Measurements from ENCODE around the gene STAT1.

STAT1 gene

GRCh38 chr2:191031256-191031655 lies 17.3 kb upstream of the STAT1 start:
- no peak for DNase-seq (ENCODE audit: low spot score)

- DNase-seq (ENCODE audit: low spot score): peak; percentile 43
Observed at GRCh38 chr2:191030521-191031154, 16.7 kb upstream of the STAT1 start.

- DNase-seq (ENCODE audit: low spot score): no peak
Observed at GRCh38 chr2:191029280-191029950, 15.4 kb upstream of the STAT1 start.

- DNase-seq (ENCODE audit: low spot score): no peak
Observed at GRCh38 chr2:191026377-191026776, 12.4 kb upstream of the STAT1 start.

GRCh38 chr2:191025135-191025534 lies 11.2 kb upstream of the STAT1 start:
- DNase-seq (ENCODE audit: low spot score): no peak

- DNase-seq (ENCODE audit: low spot score): no peak
Observed at GRCh38 chr2:191023235-191023679, 9.3 kb upstream of the STAT1 start.

- peak; percentile 29 for DNase-seq (ENCODE audit: low spot score)
Observed at GRCh38 chr2:191020742-191021381, 6.9 kb upstream of the STAT1 start.

GRCh38 chr2:191020221-191020741 lies 6.3 kb upstream of the STAT1 start:
- DNase-seq (ENCODE audit: low spot score): peak; percentile 96

GRCh38 chr2:191019376-191019775 lies 5.4 kb upstream of the STAT1 start:
- DNase-seq (ENCODE audit: low spot score): no peak

GRCh38 chr2:191018643-191019119 lies 4.7 kb upstream of the STAT1 start:
- no peak for DNase-seq (ENCODE audit: low spot score)

- DNase-seq (ENCODE audit: low spot score): no peak
Observed at GRCh38 chr2:191018048-191018447, 4.1 kb upstream of the STAT1 start.

- DNase-seq (ENCODE audit: low spot score): no peak
Observed at GRCh38 chr2:191015831-191016230, 1.9 kb upstream of the STAT1 start.

GRCh38 chr2:191015239-191015638 lies 1.3 kb upstream of the STAT1 start:
- no peak for DNase-seq (ENCODE audit: low spot score)

- no peak for DNase-seq (ENCODE audit: low spot score)
Observed at GRCh38 chr2:191014653-191015020, 666 bp upstream of the STAT1 start.

- no peak for DNase-seq (ENCODE audit: low spot score)
Observed at GRCh38 chr2:191013682-191013931, 364 bp downstream of the STAT1 start.

- no peak for DNase-seq (ENCODE audit: low spot score)
Observed at GRCh38 chr2:191012845-191013681, 908 bp downstream of the STAT1 start.

GRCh38 chr2:191012346-191012745 lies 1.6 kb downstream of the STAT1 start:
- DNase-seq (ENCODE audit: low spot score): no peak

GRCh38 chr2:191010887-191011885 lies 2.8 kb downstream of the STAT1 start:
- no peak for DNase-seq (ENCODE audit: low spot score)

- DNase-seq (ENCODE audit: low spot score): no peak
Observed at GRCh38 chr2:191009541-191010374, 4.2 kb downstream of the STAT1 start.

GRCh38 chr2:191008286-191008685 lies 5.7 kb downstream of the STAT1 start:
- DNase-seq (ENCODE audit: low spot score): no peak
